GM11168 (cell line): ENCODE data around the gene TERB2.
"Not testable (repeated sequence)": the region's sequence is repeated elsewhere in the genome, so short reads cannot be mapped to it uniquely, and the experiment has no call there.

Experiments used
- in situ Hi-C: fragments of 300-500 bp; cut with MboI; formaldehyde crosslinking; loops from one replicate; pipeline ENCODE4 v1.12.0; 2022; ENCODE audit warnings: low sequenced_read_pairs; ENCODE audit not compliant: unreplicated experiment

The TERB2 gene

GRCh38 chr15:44999105-44999504, 42.6 kb downstream of the TERB2 start:
- in situ Hi-C loops = no loop called here

GRCh38 chr15:45001180-45001579, 44.7 kb downstream of the TERB2 start:
- in situ Hi-C loops = not testable (repeated sequence)

- in situ Hi-C loops = not testable (repeated sequence)
Observed at GRCh38 chr15:45003731-45004410, 47.4 kb downstream of the TERB2 start.

- in situ Hi-C loops = not testable (repeated sequence)
Observed at GRCh38 chr15:45004590-45005175, 48.2 kb downstream of the TERB2 start.

GRCh38 chr15:45009046-45009445, 52.6 kb downstream of the TERB2 start:
- in situ Hi-C loops = no loop called here

- in situ Hi-C loops = not testable (repeated sequence)
Observed at GRCh38 chr15:45015114-45015513, 58.6 kb downstream of the TERB2 start.

GRCh38 chr15:45020222-45020900, 63.9 kb downstream of the TERB2 start:
- in situ Hi-C loops = loop anchor here (10.0 kb wide), 1 partner anchor 146 kb away; no protein-coding TSS in a partner anchor

GRCh38 chr15:45020901-45021259, 64.4 kb downstream of the TERB2 start:
- in situ Hi-C loops = loop anchor here (10.0 kb wide), 1 partner anchor 146 kb away; no protein-coding TSS in a partner anchor

- in situ Hi-C loops = loop anchor here (10.0 kb wide), 1 partner anchor 147 kb away; no protein-coding TSS in a partner anchor
Observed at GRCh38 chr15:45021348-45021747, 64.9 kb downstream of the TERB2 start.

- in situ Hi-C loops = loop anchor here (10.0 kb wide), 1 partner anchor 148 kb away; no protein-coding TSS in a partner anchor
Observed at GRCh38 chr15:45022871-45023658, 66.6 kb downstream of the TERB2 start, which contains the start of gene SORD. TSS of gene SORD (plus strand) at chr15:45023195. CDS start at chr15:45023284, 89 bp downstream.

- in situ Hi-C loops = loop anchor here (10.0 kb wide), 1 partner anchor 149 kb away; no protein-coding TSS in a partner anchor
Observed at GRCh38 chr15:45023659-45024225, 67.3 kb downstream of the TERB2 start.

GRCh38 chr15:45024649-45025048, 68.2 kb downstream of the TERB2 start:
- in situ Hi-C loops = loop anchor here (10.0 kb wide), 1 partner anchor 150 kb away; no protein-coding TSS in a partner anchor

- in situ Hi-C loops = loop anchor here (10.0 kb wide), 1 partner anchor 151 kb away; no protein-coding TSS in a partner anchor
Observed at GRCh38 chr15:45025627-45026026, 69.1 kb downstream of the TERB2 start.

- in situ Hi-C loops = loop anchor here (10.0 kb wide), 1 partner anchor 152 kb away; no protein-coding TSS in a partner anchor
Observed at GRCh38 chr15:45026651-45027190, 70.2 kb downstream of the TERB2 start.

- in situ Hi-C loops = loop anchor here (10.0 kb wide), 1 partner anchor 152 kb away; no protein-coding TSS in a partner anchor
Observed at GRCh38 chr15:45027220-45027619, 70.7 kb downstream of the TERB2 start.
